HG03342 (cell line): ENCODE results near the gene C5orf58.

Experiments used
- ATAC-seq: cut with Tn5 transposase; IDR thresholded peaks from one replicate; pipeline ENCODE4 v1.9.1; 2021; ENCODE audit warnings: mild to moderate bottlenecking, moderate library complexity; ENCODE audit not compliant: unreplicated experiment

Gene C5orf58

DNA sequence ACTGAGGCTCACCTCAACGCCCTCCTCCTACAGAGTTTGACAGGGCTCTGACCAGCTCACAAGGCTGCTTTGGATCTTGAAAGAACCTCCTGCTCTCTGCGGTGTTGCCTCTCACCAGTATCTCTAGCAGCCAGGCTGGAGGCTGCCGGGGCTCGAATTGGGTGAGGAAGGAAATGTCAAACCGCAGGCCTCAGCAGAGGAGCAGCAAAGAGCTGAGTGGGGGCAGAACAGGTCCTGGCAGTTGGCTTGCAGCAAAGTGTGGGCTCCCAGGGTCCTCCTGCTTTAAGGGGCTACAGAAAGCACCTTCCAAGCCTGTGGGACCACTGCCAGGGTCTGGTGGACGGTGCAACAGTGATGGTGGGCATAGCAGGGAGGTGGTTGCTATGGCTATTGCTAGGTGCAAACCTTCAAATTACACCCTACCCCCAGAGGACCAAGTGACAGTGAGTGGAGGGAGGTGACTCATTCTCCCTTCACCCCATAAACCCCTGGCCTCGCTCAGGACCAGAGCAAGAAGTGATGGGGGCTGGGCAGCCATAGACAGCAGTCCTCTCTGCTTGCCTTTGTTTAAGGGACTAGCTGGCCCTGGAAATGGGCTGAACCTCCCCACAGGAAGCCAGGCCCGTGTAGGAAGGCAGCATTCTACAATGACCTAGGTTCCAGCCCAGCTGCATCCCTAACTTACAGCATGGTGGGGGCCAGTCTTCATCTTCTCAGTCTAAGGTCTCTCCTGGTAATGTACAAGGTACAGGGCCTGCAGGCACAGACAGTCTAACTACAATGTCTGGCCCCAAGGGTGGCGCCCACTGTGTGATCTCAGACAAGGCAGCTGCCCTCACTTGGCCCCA lies 46.0 kb downstream of the C5orf58 start:
- ATAC-seq: peak; percentile 86

DNA sequence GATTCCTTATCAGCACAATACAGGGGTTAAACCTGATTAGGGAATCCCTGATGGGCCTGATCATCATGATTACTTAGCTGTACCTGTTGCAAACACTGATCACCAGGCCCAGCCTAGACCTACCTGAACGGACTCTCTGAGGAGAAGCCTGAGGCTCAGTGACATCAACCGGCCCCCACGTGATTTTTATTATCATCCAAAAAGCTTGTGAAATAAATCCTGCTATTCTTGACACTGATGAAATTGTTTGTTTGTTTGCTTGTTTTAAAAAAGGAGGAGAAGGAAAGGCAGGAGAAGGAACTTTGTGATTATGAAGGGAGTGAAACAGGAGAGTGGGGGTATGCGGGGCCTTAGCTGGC lies 46.7 kb downstream of the C5orf58 start:
- ATAC-seq: no peak

GRCh38 chr5:170280011-170280493 lies 47.3 kb downstream of the C5orf58 start:
- ATAC-seq: no peak

DNA sequence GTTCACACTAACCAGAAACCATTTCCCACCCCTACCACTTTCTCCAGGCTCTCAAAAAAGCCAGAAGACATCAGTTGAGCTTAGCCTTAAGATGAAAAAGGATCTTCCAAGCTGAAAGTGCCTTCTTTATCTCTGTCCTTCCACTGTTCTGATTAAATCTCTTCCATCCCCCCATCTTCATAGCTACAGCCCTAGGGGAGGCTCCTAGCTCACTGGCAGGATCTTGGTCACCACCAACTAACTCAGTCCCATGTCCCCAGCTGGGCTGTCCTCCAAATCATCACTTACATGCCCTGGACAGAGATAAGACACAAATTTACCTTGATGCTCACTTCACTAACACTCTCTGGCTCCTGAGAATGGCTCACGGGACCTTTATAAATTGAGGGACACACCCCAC lies 50.5 kb downstream of the C5orf58 start:
- no peak for ATAC-seq

GRCh38 chr5:170284231-170284630 lies 51.4 kb downstream of the C5orf58 start:
- ATAC-seq: no peak

- no peak for ATAC-seq
Measured at GRCh38 chr5:170285181-170285580, 52.4 kb downstream of the C5orf58 start.

- no peak for ATAC-seq
Measured at GRCh38 chr5:170286386-170286925, 53.7 kb downstream of the C5orf58 start.

- ATAC-seq: no peak
Measured at GRCh38 chr5:170287532-170287931, 54.7 kb downstream of the C5orf58 start.

- ATAC-seq: no peak
Measured at GRCh38 chr5:170288151-170288550, 55.4 kb downstream of the C5orf58 start.

- no peak for ATAC-seq
Measured at GRCh38 chr5:170288551-170288950, 55.8 kb downstream of the C5orf58 start.

DNA sequence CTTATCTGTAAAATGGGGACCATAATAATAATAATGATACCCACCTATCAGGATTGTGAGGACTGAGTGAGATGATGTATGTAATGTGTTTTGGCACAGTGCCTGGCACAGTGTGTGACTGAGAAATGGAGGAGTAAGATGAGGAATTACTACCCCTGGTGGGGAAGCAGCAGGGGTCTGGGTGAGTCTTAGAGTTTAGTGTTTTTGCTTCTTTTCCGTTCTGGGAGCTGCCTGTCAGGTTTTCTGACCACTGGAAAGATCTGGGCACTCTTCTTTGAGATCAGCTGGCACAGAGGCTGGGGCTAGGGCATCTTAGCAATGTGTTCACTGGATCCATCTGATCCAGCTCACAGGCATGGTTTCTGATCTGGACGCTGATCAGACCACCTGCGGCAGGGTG lies 56.3 kb downstream of the C5orf58 start:
- no peak for ATAC-seq

- no peak for ATAC-seq
Measured at GRCh38 chr5:170289764-170290163, 57.0 kb downstream of the C5orf58 start.

DNA sequence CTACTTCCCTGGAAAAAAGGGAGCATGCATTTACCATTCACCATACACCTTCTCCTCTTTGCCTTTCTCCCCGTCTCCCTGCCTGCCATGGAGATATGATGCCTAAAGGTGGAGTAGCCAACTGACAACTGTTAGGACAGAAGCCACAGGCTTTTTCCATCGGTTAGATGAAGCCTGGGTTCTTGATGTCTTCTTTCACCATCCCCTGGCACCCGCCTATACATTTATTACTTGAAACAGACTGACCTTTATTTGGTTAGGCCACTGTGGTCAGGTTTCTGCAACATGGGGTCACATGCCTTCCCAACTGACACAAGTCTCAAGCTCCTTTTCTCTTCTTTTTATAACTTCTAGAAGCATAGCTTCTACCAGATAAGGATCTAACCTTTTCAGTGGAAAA lies 57.7 kb downstream of the C5orf58 start:
- ATAC-seq: no peak

DNA sequence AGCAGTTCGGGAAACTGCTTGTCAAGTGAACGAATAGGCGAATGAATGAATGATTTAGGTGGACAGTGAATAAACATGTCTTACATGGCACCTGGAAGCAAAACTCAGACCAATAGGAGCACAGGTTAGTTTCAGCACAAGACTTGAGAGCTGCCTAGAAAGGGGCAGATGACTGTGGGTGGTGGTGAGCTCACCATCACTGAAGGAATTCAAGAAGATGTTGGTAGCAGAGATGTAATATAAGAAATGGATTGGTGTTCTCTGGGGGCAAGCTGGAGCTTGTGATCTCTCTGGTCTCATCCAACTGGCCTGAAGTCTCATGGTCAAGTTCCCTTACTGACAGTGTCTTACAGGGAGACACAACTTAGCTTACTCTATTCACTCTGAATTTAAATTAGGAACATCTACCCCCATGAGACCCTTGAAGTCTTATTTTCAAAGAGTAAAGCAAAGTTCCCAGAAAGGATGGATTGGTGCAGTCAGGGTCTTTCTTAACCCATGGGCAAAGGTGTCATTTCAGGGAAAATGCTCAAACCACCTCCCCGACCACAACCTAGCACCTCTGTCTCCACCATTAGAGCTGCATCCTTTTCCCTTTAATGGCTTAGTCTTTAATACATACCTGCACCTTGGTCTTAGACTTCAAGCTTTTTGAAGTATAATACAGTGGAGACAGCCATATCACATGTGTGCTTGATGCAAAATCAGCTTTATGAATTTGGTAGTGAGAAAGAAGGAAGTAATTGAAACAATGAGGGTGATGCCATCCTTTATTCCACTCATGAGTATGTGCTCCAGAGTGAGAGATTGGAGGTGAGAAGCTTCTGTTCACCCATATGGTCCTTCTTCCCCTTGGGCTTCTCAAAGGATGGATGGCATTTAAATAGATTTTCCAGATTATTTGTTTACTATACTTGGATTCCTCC lies 59.7 kb downstream of the C5orf58 start:
- no peak for ATAC-seq

GRCh38 chr5:170293273-170293672 lies 60.5 kb downstream of the C5orf58 start:
- peak; percentile 56 for ATAC-seq

- ATAC-seq: no peak
Measured at GRCh38 chr5:170294057-170294456, 61.3 kb downstream of the C5orf58 start.

DNA sequence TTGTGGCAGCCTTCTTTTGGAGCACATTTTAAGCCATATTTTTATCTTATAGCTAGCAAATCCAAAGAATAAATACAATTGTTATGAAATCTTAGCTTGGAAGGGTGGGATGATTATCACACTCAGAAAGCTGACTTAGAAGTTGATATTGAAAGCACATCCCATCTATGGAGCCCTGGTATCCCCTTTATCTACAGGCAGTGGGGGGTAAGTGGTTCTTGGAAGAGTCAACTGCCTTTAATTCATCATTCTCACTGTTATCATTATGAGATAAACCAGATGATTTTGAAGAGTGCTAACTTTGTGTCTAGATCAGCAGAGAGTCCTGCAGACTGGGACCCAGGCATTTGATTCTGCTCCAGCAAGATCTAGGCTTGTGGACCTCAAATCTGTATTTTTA lies 61.8 kb downstream of the C5orf58 start:
- no peak for ATAC-seq
